HEK293 (cell line): Measurements from ENCODE around the gene PROB1.

Experiments
- CTCF ChIA-PET: fragments of 350-600 bp; formaldehyde crosslinking; extraction: SDS; loops from one replicate; lab custom pipeline; 2021; ENCODE audit warnings: antibody characterized with exemption; lab: Yijun Ruan, JAX
- POLR2A ChIA-PET: fragments of 300-600 bp; formaldehyde crosslinking; extraction: SDS; loops from one replicate; lab custom pipeline; 2020; ENCODE audit warnings: antibody characterized with exemption, inconsistent platforms; lab: Yijun Ruan, JAX
- H3K27ac ChIP-seq: fragments of 200-500 bp; sonication (Bioruptor generic); 2 replicates; pipeline ENCODE4 v1.5.1; 2014; ENCODE audit warnings: low read depth, low read length, control low read depth, inconsistent platforms; ENCODE audit errors: extremely low read depth
- H3K36me3 ChIP-seq, 2 experiments: fragments of 200-500 bp in 1 of 2; sonication (Bioruptor generic) in 1 of 2; 1 replicate in 1 of 2; 2 replicates in 1 of 2; pipeline ENCODE4 v1.5.1; 2014 to 2017; ENCODE audit warnings: inconsistent platforms in 2 of 2, low read length in 2 of 2; ENCODE audit not compliant: control insufficient read depth in 2 of 2, insufficient read depth in 1 of 2
- H3K4me1 ChIP-seq: fragments of 200-500 bp; sonication (Bioruptor generic); 2 replicates; pipeline ENCODE4 v1.5.1; 2014; ENCODE audit warnings: mild to moderate bottlenecking, low read length, inconsistent platforms; ENCODE audit not compliant: control insufficient read depth, insufficient read depth
- H3K4me3 ChIP-seq: 2 replicates; pipeline ENCODE4 v1.5.1; 2011; ENCODE audit warnings: low read depth, mild to moderate bottlenecking, control low read depth, low read length, moderate library complexity
- H3K9me3 ChIP-seq: fragments of 200-500 bp; sonication (Bioruptor generic); 2 replicates; pipeline ENCODE4 v1.5.1; 2014; ENCODE audit warnings: low read depth, low read length, inconsistent platforms; ENCODE audit not compliant: control insufficient read depth, insufficient read depth
- BCL11B ChIP-seq: fragments of 450-650 bp; formaldehyde crosslinking; IDR thresholded peaks from 2 replicates; pipeline ENCODE4 v1.5.1; 2016; ENCODE audit warnings: low read depth, missing biosample characterization, missing genetic modification characterization
- HOXC10 ChIP-seq: sonication (generic); formaldehyde crosslinking; IDR thresholded peaks from 2 replicates; pipeline ENCODE4 v1.8.1; 2023; ENCODE audit warnings: mild to moderate bottlenecking, missing genetic modification reagents
- HOXD13 ChIP-seq: sonication (generic); formaldehyde crosslinking; IDR thresholded peaks from 2 replicates; pipeline ENCODE4 v1.8.0; 2022; ENCODE audit warnings: missing genetic modification reagents, borderline replicate concordance
- OSR2 ChIP-seq: fragments of 450-650 bp; formaldehyde crosslinking; IDR thresholded peaks from 2 replicates; pipeline ENCODE4 v1.5.1; 2016; ENCODE audit warnings: missing biosample characterization, missing genetic modification characterization
- OVOL3 ChIP-seq: fragments of 450-650 bp; formaldehyde crosslinking; IDR thresholded peaks from 2 replicates; pipeline ENCODE4 v1.5.1; 2016; ENCODE audit warnings: missing biosample characterization, missing genetic modification characterization
- RBAK ChIP-seq: fragments of 450-650 bp; formaldehyde crosslinking; IDR thresholded peaks from 2 replicates; pipeline ENCODE4 v1.5.1; 2016; ENCODE audit warnings: missing biosample characterization, missing genetic modification characterization
- SALL2 ChIP-seq: fragments of 450-650 bp; formaldehyde crosslinking; IDR thresholded peaks from 2 replicates; pipeline ENCODE4 v1.5.0; 2017; ENCODE audit warnings: missing biosample characterization, mild to moderate bottlenecking, missing genetic modification characterization, borderline replicate concordance
- SP2 ChIP-seq: fragments of 450-650 bp; formaldehyde crosslinking; IDR thresholded peaks from 2 replicates; pipeline ENCODE4 v1.5.1; 2016; ENCODE audit warnings: missing biosample characterization, missing genetic modification characterization
- YY1 ChIP-seq: fragments of 450-650 bp; formaldehyde crosslinking; IDR thresholded peaks from 2 replicates; pipeline ENCODE4 v1.5.1; 2018; ENCODE audit warnings: missing biosample characterization, missing genetic modification characterization
- ZBTB21 ChIP-seq: fragments of 450-650 bp; formaldehyde crosslinking; IDR thresholded peaks from 2 replicates; pipeline ENCODE4 v1.5.1; 2017; ENCODE audit warnings: missing biosample characterization, missing genetic modification characterization
- ZFP3 ChIP-seq: fragments of 450-650 bp; formaldehyde crosslinking; IDR thresholded peaks from 2 replicates; pipeline ENCODE4 v1.5.1; 2016; ENCODE audit warnings: low read depth, missing biosample characterization, missing genetic modification characterization
- ZFP69B ChIP-seq: fragments of 450-650 bp; formaldehyde crosslinking; IDR thresholded peaks from 2 replicates; pipeline ENCODE4 v1.5.1; 2016; ENCODE audit warnings: missing biosample characterization, missing genetic modification characterization
- ZNF121 ChIP-seq: fragments of 450-650 bp; formaldehyde crosslinking; IDR thresholded peaks from 2 replicates; pipeline ENCODE4 v1.5.1; 2016; ENCODE audit warnings: missing biosample characterization, missing genetic modification characterization
- ZNF157 ChIP-seq: fragments of 450-650 bp; formaldehyde crosslinking; IDR thresholded peaks from 2 replicates; pipeline ENCODE4 v1.5.1; 2016; ENCODE audit warnings: missing biosample characterization, missing genetic modification characterization
- ZNF16 ChIP-seq: fragments of 450-650 bp; formaldehyde crosslinking; IDR thresholded peaks from 2 replicates; pipeline ENCODE4 v1.5.1; 2016; ENCODE audit warnings: low read depth, missing biosample characterization, missing genetic modification characterization
- ZNF169 ChIP-seq: fragments of 450-650 bp; formaldehyde crosslinking; IDR thresholded peaks from 2 replicates; pipeline ENCODE4 v1.5.1; 2016; ENCODE audit warnings: missing biosample characterization, missing genetic modification characterization
- ZNF624 ChIP-seq: fragments of 450-650 bp; formaldehyde crosslinking; IDR thresholded peaks from 2 replicates; pipeline ENCODE4 v1.5.1; 2017; ENCODE audit warnings: missing biosample characterization, missing genetic modification characterization
- ZNF701 ChIP-seq: fragments of 450-650 bp; formaldehyde crosslinking; IDR thresholded peaks from 2 replicates; pipeline ENCODE4 v1.5.1; 2016; ENCODE audit warnings: missing biosample characterization, missing genetic modification characterization
- ZNF830 ChIP-seq: fragments of 450-650 bp; IDR thresholded peaks from 2 replicates; pipeline ENCODE4 v1.5.0; 2018; ENCODE audit warnings: missing biosample characterization, missing genetic modification characterization, low read depth, mild to moderate bottlenecking, moderate library complexity
- ZSCAN16 ChIP-seq: fragments of 450-650 bp; formaldehyde crosslinking; IDR thresholded peaks from 2 replicates; pipeline ENCODE4 v1.5.1; 2016; ENCODE audit warnings: missing biosample characterization, missing genetic modification characterization
- TF ChIP-seq, protein P1 (sequence below): fragments of 450-650 bp; formaldehyde crosslinking; IDR thresholded peaks from 2 replicates; pipeline ENCODE4 v1.5.1; 2016; ENCODE audit warnings: missing biosample characterization, missing genetic modification characterization
- TF ChIP-seq, protein P2 (sequence below): fragments of 450-650 bp; formaldehyde crosslinking; IDR thresholded peaks from 2 replicates; pipeline ENCODE4 v1.5.1; 2016; ENCODE audit warnings: missing biosample characterization, missing genetic modification characterization
- TF ChIP-seq, protein P3 (sequence below): fragments of 450-650 bp; formaldehyde crosslinking; IDR thresholded peaks from 2 replicates; pipeline ENCODE4 v1.5.1; 2016; ENCODE audit warnings: missing biosample characterization, missing genetic modification characterization
- TF ChIP-seq, protein P4 (sequence below): fragments of 450-650 bp; formaldehyde crosslinking; IDR thresholded peaks from 2 replicates; pipeline ENCODE4 v1.5.1; 2016; ENCODE audit warnings: missing biosample characterization, missing genetic modification characterization, low read depth
- TF ChIP-seq, protein P5 (sequence below): fragments of 450-650 bp; formaldehyde crosslinking; IDR thresholded peaks from 2 replicates; pipeline ENCODE4 v1.5.1; 2017; ENCODE audit warnings: missing biosample characterization, missing genetic modification characterization
- TF ChIP-seq, protein P6 (sequence below): fragments of 450-650 bp; formaldehyde crosslinking; IDR thresholded peaks from 2 replicates; pipeline ENCODE4 v1.5.1; 2017; ENCODE audit warnings: missing biosample characterization, missing genetic modification characterization
- TF ChIP-seq, protein P7 (sequence below): fragments of 450-650 bp; formaldehyde crosslinking; IDR thresholded peaks from 2 replicates; pipeline ENCODE4; 2016; ENCODE audit warnings: missing biosample characterization, missing genetic modification characterization

PROB1 gene

DNA sequence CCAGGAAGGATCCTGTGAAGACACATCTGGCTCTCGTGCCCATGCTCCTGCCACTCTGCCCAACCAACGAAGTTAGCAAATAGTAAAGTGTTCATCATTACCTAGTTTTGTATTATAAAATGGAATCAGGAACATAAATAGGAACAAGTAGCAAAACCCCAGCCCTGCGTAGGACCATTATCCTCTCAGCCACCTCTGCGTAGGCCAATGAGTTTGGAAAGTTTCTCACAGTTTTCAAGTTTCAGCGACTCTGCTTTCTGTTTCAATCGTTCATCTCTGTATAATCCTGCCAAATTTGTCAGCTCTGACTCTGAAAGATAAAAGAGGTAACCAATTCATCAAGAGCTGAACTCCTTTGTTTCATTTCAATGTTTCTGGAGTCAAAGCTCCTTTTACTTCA, 19.1 kb upstream of the PROB1 start (continued):
- TF ChIP-seq, protein P1, sequence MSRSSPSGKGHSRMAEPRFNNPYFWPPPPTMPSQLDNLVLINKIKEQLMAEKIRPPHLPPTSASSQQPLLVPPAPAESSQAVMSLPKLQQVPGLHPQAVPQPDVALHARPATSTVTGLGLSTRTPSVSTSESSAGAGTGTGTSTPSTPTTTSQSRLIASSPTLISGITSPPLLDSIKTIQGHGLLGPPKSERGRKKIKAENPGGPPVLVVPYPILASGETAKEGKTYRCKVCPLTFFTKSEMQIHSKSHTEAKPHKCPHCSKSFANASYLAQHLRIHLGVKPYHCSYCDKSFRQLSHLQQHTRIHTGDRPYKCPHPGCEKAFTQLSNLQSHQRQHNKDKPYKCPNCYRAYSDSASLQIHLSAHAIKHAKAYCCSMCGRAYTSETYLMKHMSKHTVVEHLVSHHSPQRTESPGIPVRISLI (tag by site-specific recombination): no peak
- TF ChIP-seq BCL11B (tag by site-specific recombination) (no peak), ZFP3 (no peak), ZNF169 (tag by site-specific recombination) (no peak), HOXD13 (CRISPR knock-in tag) (no peak), ZFP69B (tag by site-specific recombination) (no peak), ZBTB21 (no peak)
- TF ChIP-seq, protein P2, sequence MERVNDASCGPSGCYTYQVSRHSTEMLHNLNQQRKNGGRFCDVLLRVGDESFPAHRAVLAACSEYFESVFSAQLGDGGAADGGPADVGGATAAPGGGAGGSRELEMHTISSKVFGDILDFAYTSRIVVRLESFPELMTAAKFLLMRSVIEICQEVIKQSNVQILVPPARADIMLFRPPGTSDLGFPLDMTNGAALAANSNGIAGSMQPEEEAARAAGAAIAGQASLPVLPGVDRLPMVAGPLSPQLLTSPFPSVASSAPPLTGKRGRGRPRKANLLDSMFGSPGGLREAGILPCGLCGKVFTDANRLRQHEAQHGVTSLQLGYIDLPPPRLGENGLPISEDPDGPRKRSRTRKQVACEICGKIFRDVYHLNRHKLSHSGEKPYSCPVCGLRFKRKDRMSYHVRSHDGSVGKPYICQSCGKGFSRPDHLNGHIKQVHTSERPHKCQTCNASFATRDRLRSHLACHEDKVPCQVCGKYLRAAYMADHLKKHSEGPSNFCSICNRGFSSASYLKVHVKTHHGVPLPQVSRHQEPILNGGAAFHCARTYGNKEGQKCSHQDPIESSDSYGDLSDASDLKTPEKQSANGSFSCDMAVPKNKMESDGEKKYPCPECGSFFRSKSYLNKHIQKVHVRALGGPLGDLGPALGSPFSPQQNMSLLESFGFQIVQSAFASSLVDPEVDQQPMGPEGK (tag by site-specific recombination): no peak
- TF ChIP-seq, protein P3, sequence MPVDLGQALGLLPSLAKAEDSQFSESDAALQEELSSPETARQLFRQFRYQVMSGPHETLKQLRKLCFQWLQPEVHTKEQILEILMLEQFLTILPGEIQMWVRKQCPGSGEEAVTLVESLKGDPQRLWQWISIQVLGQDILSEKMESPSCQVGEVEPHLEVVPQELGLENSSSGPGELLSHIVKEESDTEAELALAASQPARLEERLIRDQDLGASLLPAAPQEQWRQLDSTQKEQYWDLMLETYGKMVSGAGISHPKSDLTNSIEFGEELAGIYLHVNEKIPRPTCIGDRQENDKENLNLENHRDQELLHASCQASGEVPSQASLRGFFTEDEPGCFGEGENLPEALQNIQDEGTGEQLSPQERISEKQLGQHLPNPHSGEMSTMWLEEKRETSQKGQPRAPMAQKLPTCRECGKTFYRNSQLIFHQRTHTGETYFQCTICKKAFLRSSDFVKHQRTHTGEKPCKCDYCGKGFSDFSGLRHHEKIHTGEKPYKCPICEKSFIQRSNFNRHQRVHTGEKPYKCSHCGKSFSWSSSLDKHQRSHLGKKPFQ (tag by site-specific recombination): no peak

DNA sequence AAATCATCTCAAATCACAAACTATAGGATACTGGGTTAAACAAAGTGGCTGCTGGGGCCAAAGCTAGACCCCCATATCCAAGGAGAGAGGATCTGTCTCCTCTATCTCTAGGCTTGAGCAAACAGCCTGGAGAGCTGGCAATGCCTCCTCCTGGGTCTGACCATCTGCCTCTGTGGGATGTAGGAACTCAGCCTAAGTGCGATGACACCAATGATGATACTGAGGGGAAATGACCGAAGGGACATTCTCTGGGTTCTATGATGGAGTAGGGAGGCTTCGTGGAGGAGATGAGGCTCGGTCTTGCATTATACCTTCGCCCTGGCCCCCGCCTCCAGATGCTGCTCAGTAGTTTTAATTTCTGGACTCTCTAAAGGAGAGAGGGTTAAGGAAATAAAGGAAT, 18.2 kb upstream of the PROB1 start:
- H3K27ac ChIP-seq: no peak overlapping the region
- no peak overlapping the region for H3K4me3 ChIP-seq
- no peaks in the 10 kb centered on the region for H3K9me3 ChIP-seq
- H3K36me3 ChIP-seq: peaks cover 7 to 47% of the 10 kb centered on the region in 2 experiments
- POLR2A ChIA-PET: no interaction called here
- H3K4me1 ChIP-seq: peaks cover 3% of the 10 kb centered on the region; the same call in 1 of the 2 replicates
- CTCF ChIA-PET: interaction anchor here (1.0 to 1.4 kb wide), 3 partner anchors 9 to 24 kb away, joined by 3 to 11 read pairs (median 4); partner anchors contain the start of gene SPATA24
- TF ChIP-seq, protein P4, sequence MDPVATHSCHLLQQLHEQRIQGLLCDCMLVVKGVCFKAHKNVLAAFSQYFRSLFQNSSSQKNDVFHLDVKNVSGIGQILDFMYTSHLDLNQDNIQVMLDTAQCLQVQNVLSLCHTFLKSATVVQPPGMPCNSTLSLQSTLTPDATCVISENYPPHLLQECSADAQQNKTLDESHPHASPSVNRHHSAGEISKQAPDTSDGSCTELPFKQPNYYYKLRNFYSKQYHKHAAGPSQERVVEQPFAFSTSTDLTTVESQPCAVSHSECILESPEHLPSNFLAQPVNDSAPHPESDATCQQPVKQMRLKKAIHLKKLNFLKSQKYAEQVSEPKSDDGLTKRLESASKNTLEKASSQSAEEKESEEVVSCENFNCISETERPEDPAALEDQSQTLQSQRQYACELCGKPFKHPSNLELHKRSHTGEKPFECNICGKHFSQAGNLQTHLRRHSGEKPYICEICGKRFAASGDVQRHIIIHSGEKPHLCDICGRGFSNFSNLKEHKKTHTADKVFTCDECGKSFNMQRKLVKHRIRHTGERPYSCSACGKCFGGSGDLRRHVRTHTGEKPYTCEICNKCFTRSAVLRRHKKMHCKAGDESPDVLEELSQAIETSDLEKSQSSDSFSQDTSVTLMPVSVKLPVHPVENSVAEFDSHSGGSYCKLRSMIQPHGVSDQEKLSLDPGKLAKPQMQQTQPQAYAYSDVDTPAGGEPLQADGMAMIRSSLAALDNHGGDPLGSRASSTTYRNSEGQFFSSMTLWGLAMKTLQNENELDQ (tag by site-specific recombination): no peak
- no peak for TF ChIP-seq OVOL3 (tag by site-specific recombination)
- no peak for TF ChIP-seq ZNF701 (tag by site-specific recombination)
- no peak for TF ChIP-seq RBAK
- no peak for TF ChIP-seq HOXC10
- TF ChIP-seq YY1: no peak
- TF ChIP-seq ZNF830 (tag by site-specific recombination): no peak
- TF ChIP-seq SP2: no peak
- TF ChIP-seq, protein P5, sequence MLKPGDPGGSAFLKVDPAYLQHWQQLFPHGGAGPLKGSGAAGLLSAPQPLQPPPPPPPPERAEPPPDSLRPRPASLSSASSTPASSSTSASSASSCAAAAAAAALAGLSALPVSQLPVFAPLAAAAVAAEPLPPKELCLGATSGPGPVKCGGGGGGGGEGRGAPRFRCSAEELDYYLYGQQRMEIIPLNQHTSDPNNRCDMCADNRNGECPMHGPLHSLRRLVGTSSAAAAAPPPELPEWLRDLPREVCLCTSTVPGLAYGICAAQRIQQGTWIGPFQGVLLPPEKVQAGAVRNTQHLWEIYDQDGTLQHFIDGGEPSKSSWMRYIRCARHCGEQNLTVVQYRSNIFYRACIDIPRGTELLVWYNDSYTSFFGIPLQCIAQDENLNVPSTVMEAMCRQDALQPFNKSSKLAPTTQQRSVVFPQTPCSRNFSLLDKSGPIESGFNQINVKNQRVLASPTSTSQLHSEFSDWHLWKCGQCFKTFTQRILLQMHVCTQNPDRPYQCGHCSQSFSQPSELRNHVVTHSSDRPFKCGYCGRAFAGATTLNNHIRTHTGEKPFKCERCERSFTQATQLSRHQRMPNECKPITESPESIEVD (tag by site-specific recombination): no peak
- TF ChIP-seq SALL2 (tag by site-specific recombination): no peak
- no peak for TF ChIP-seq OSR2 (tag by site-specific recombination)
- TF ChIP-seq, protein P6, sequence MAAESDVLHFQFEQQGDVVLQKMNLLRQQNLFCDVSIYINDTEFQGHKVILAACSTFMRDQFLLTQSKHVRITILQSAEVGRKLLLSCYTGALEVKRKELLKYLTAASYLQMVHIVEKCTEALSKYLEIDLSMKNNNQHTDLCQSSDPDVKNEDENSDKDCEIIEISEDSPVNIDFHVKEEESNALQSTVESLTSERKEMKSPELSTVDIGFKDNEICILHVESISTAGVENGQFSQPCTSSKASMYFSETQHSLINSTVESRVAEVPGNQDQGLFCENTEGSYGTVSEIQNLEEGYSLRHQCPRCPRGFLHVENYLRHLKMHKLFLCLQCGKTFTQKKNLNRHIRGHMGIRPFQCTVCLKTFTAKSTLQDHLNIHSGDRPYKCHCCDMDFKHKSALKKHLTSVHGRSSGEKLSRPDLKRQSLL (tag by site-specific recombination): no peak
- TF ChIP-seq ZNF16 (tag by site-specific recombination): no peak
- no peak for TF ChIP-seq ZNF121 (tag by site-specific recombination)
- no peak for TF ChIP-seq ZNF157
- TF ChIP-seq, protein P7, sequence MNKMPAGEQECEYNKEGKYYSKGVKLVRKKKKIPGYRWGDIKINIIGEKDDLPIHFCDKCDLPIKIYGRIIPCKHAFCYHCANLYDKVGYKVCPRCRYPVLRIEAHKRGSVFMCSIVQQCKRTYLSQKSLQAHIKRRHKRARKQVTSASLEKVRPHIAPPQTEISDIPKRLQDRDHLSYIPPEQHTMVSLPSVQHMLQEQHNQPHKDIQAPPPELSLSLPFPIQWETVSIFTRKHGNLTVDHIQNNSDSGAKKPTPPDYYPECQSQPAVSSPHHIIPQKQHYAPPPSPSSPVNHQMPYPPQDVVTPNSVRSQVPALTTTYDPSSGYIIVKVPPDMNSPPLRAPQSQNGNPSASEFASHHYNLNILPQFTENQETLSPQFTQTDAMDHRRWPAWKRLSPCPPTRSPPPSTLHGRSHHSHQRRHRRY (tag by site-specific recombination): no peak
- no peak for TF ChIP-seq ZSCAN16 (tag by site-specific recombination)
- TF ChIP-seq ZNF624 (tag by site-specific recombination): no peak
